LNCaP clone FGC (cell line): ENCODE data around the gene CASKIN1.

Experiments used
- DNase-seq: peaks from one replicate; pipeline ENCODE4 v3.0.0-alpha.2; 2011; ENCODE audit warnings: low read depth
- H3K4me3 ChIP-seq: 2 replicates; pipeline ENCODE4 v1.5.1; 2011; ENCODE audit warnings: mild to moderate bottlenecking, low read depth, low read length, control low read depth
- CTCF ChIP-seq: IDR thresholded peaks from 2 replicates; pipeline ENCODE4 v1.5.1; 2012; ENCODE audit warnings: mild to moderate bottlenecking; ENCODE audit not compliant: control insufficient read depth, insufficient read depth; ENCODE audit errors: extremely low read depth

Gene CASKIN1

DNA sequence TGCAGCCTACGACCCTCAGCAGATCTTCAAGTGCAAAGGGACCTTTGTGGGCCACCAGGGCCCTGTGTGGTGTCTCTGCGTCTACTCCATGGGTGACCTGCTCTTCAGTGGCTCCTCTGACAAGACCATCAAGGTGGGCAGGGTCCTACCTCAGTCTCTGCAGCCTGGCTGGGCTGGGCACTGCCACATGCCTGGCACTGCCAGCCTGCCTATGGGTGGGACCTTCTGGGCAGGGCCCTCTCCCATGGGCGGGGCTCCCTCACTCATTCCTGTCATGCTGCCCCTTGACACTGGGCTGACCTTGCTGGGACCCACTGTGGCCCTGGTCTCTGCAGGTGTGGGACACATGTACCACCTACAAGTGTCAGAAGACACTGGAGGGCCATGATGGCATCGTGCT is 22.5 kb downstream of the CASKIN1 start:
- no peak for DNase-seq
- no peak for TF ChIP-seq CTCF
- H3K4me3 ChIP-seq = no peak overlapping the region

- DNase-seq = no peak
- TF ChIP-seq CTCF = no peak
- H3K4me3 ChIP-seq = no peak overlapping the region
These were observed 23.0 kb downstream of the CASKIN1 start for GRCh38 chr16:2173366-2173765.

- no peak overlapping the region for H3K4me3 ChIP-seq
- DNase-seq = no peak
- TF ChIP-seq CTCF = no peak
These were observed 23.6 kb downstream of the CASKIN1 start for GRCh38 chr16:2172688-2173335.

GRCh38 chr16:2171601-2172178 is 24.7 kb downstream of the CASKIN1 start:
- DNase-seq = no peak
- no peak for TF ChIP-seq CTCF
- no peak overlapping the region for H3K4me3 ChIP-seq

GRCh38 chr16:2170587-2171435 is 25.6 kb downstream of the CASKIN1 start:
- no peak overlapping the region for H3K4me3 ChIP-seq
- no peak for DNase-seq
- no peak for TF ChIP-seq CTCF

GRCh38 chr16:2170080-2170479 is 26.3 kb downstream of the CASKIN1 start:
- H3K4me3 ChIP-seq = no peak overlapping the region
- no peak for TF ChIP-seq CTCF
- DNase-seq = no peak
